GM19463 (cell line): ENCODE results near the gene OS9.
A peak's percentile ranks its signal among the peaks of the same experiment; 100 is the strongest.

Source experiments
- ATAC-seq: cut with Tn5 transposase; IDR thresholded peaks from one replicate; pipeline ENCODE4 v1.9.1; 2021; ENCODE audit warnings: mild to moderate bottlenecking, moderate library complexity; ENCODE audit not compliant: unreplicated experiment

Gene OS9

GRCh38 chr12:57735952-57736740 is 42.2 kb downstream of the OS9 start:
- ATAC-seq = no peak

GRCh38 chr12:57736741-57737466 is 43.0 kb downstream of the OS9 start:
- ATAC-seq = no peak

GRCh38 chr12:57737467-57738460 is 43.8 kb downstream of the OS9 start:
- no peak for ATAC-seq

GRCh38 chr12:57738661-57739237 is 44.8 kb downstream of the OS9 start, which contains the start of gene AGAP2:
Gene AGAP2, minus strand, starts transcription at chr12:57738742. Its CDS starts 496 bp downstream, at chr12:57738246.
- ATAC-seq = no peak

GRCh38 chr12:57739387-57739786 is 45.5 kb downstream of the OS9 start:
- no peak for ATAC-seq

GRCh38 chr12:57739914-57740538 is 46.1 kb downstream of the OS9 start:
- ATAC-seq = no peak

GRCh38 chr12:57740656-57741412 is 46.9 kb downstream of the OS9 start:
- ATAC-seq = peak; percentile 39

- ATAC-seq = no peak
These were observed 47.5 kb downstream of the OS9 start for GRCh38 chr12:57741413-57741789.

GRCh38 chr12:57741844-57742738 is 48.2 kb downstream of the OS9 start:
- peak; percentile 50 for ATAC-seq

- ATAC-seq = no peak
These were observed 49.8 kb downstream of the OS9 start for GRCh38 chr12:57743769-57744168.

GRCh38 chr12:57744194-57744776 is 50.4 kb downstream of the OS9 start:
- peak; percentile 32 for ATAC-seq

- ATAC-seq = peak; percentile 82
These were observed 51.0 kb downstream of the OS9 start, which contains the start of gene TSPAN31 for GRCh38 chr12:57744777-57745484. Gene TSPAN31, plus strand, starts transcription at chr12:57745039. Its CDS starts 116 bp downstream, at chr12:57745155.

- ATAC-seq = no peak
These were observed 51.6 kb downstream of the OS9 start for GRCh38 chr12:57745485-57745881.

GRCh38 chr12:57746025-57746424 is 52.1 kb downstream of the OS9 start:
- no peak for ATAC-seq

GRCh38 chr12:57749061-57749460 is 55.1 kb downstream of the OS9 start:
- ATAC-seq = no peak

- no peak for ATAC-seq
These were observed 56.9 kb downstream of the OS9 start for GRCh38 chr12:57750561-57751431.
